ENCODE measurements around the gene METTL27.
"Not testable (repeated sequence)": the region's sequence is repeated elsewhere in the genome, so short reads cannot be mapped to it uniquely, and the experiment has no call there.

The METTL27 gene

GRCh38 chr7:73842067-73842976 is at the start of gene METTL27:
METTL27 (minus strand) TSS chr7:73842516; CDS start chr7:73842140, 376 bp downstream.
- DNase-seq (ENCODE audit: low read depth) = peak; percentile 79

- DNase-seq (ENCODE audit: low read depth) = no peak
These were observed 49.0 kb upstream of the METTL27 start for GRCh38 chr7:73891178-73891885.

- DNase-seq (ENCODE audit: low read depth) = no peak
These were observed 48.3 kb upstream of the METTL27 start for GRCh38 chr7:73890555-73891147.

- DNase-seq (ENCODE audit: low read depth) = no peak
These were observed 46.6 kb upstream of the METTL27 start for GRCh38 chr7:73888959-73889358.

GRCh38 chr7:73887762-73888161 is 45.4 kb upstream of the METTL27 start:
- no peak for DNase-seq (ENCODE audit: low read depth)

- no peak for DNase-seq (ENCODE audit: low read depth)
These were observed 43.9 kb upstream of the METTL27 start for GRCh38 chr7:73885975-73886798.

GRCh38 chr7:73885433-73885974 is 43.2 kb upstream of the METTL27 start:
- no peak for DNase-seq (ENCODE audit: low read depth)

- not testable (repeated sequence) for DNase-seq (ENCODE audit: low read depth)
These were observed 42.6 kb upstream of the METTL27 start for GRCh38 chr7:73884867-73885422.

GRCh38 chr7:73882047-73882402 is 39.7 kb upstream of the METTL27 start:
- no peak for DNase-seq (ENCODE audit: low read depth)

GRCh38 chr7:73881352-73882046 is 39.2 kb upstream of the METTL27 start:
- no peak for DNase-seq (ENCODE audit: low read depth)

- no peak for DNase-seq (ENCODE audit: low read depth)
These were observed 38.5 kb upstream of the METTL27 start for GRCh38 chr7:73880755-73881328.

- no peak for DNase-seq (ENCODE audit: low read depth)
These were observed 37.8 kb upstream of the METTL27 start for GRCh38 chr7:73879977-73880681.

- DNase-seq (ENCODE audit: low read depth) = no peak
These were observed 34.7 kb upstream of the METTL27 start for GRCh38 chr7:73876973-73877372.

- no peak for DNase-seq (ENCODE audit: low read depth)
These were observed 34.0 kb upstream of the METTL27 start for GRCh38 chr7:73876361-73876760.

GRCh38 chr7:73872056-73872908 is 30.0 kb upstream of the METTL27 start:
- DNase-seq (ENCODE audit: low read depth) = no peak

- no peak for DNase-seq (ENCODE audit: low read depth)
These were observed 29.1 kb upstream of the METTL27 start for GRCh38 chr7:73871163-73872011.

- DNase-seq (ENCODE audit: low read depth) = no peak
These were observed 27.8 kb upstream of the METTL27 start for GRCh38 chr7:73870041-73870492.
